Activated CD4-positive, alpha-beta T cell treated with anti-CD3 and anti-CD28 coated beads for 4 hours (primary cell): Measurements from ENCODE around the gene JAZF1.
"Not testable (repeated sequence)": the region's sequence is repeated elsewhere in the genome, so short reads cannot be mapped to it uniquely, and the experiment has no call there.

ENCODE experiments used
- DNase-seq, 2 donors: peaks; one replicate each; pipeline ENCODE4 v3.0.0-alpha.2; 2020

JAZF1 gene

DNA sequence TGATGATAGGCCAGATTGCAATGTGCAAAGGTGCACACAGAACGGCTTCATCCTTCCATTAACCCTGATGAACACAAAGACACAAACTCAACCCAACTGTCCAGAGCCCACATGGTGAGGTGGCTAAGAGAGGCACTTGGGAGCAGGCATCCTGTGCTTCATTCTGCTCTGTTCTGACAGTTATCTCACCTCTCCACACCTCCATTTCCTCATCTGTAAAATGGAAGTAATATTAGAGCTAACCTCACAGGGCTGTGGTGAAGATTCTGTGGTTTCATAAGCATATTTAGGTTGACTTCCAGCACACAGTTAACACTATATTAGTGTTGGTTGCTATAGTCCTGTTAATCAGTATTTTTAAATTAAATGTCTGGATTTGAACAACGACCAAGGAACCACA, 314.3 kb downstream of the JAZF1 start:
- no peak for DNase-seq

DNA sequence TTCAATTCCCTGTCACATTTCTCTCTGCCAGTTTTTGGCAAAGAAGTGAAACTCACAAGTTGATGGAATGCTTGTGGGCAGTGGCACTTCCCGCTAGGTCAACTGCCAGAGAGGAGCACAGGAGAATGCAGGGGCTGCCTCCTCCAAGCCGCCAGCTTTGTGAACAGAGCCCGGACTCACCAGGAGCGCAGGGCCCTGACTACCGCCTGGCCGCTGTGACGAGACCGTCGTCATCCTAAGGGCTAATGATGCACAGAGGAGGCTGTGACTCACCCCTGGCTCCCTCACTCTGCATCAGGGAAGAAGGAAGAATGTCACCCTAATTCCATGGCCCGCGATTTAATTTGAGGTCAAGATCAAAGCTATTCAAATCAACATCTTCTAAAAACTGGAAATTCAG, 316.7 kb downstream of the JAZF1 start:
- no peak for DNase-seq

DNA sequence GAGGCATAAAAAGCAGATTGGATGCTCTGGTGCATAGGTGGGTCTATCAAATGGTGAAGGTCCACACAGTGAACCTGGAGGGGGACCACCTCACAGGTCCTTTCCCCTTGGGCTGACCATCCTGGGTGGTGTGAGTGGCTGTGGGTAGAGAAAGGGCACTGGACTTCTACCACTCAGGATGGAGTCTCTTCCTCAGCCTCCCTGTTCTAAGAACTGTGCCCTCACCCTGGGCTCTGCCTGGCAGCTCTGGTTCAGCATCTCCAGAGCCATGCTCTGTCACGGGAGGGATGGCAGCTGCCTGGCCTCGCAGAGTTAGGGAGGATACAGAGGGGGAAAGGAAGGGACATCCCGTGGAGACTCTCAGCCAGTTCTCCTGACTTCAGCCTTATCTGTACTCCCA, 318.8 kb downstream of the JAZF1 start:
- no peak for DNase-seq

DNA sequence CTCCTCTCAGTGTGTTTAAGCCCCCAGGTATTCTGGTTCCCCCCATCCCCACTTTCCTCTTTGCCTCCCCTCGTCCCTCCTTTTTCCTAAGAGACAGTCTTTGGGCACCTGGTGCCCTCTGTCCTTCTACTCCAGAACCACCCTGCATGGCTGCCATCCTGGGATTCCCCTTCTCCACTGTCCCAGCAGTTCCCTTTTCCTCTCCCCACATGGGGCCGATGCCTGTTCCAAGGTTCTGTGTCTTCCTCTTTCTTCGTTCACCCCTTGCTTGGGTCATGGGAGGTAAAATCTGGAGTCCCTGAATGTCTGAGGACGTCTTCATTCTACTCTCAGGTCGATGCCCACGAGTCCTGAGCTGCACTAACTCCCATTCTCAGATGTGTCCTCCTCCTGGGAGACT, 319.8 kb downstream of the JAZF1 start:
- DNase-seq = no peak

DNA sequence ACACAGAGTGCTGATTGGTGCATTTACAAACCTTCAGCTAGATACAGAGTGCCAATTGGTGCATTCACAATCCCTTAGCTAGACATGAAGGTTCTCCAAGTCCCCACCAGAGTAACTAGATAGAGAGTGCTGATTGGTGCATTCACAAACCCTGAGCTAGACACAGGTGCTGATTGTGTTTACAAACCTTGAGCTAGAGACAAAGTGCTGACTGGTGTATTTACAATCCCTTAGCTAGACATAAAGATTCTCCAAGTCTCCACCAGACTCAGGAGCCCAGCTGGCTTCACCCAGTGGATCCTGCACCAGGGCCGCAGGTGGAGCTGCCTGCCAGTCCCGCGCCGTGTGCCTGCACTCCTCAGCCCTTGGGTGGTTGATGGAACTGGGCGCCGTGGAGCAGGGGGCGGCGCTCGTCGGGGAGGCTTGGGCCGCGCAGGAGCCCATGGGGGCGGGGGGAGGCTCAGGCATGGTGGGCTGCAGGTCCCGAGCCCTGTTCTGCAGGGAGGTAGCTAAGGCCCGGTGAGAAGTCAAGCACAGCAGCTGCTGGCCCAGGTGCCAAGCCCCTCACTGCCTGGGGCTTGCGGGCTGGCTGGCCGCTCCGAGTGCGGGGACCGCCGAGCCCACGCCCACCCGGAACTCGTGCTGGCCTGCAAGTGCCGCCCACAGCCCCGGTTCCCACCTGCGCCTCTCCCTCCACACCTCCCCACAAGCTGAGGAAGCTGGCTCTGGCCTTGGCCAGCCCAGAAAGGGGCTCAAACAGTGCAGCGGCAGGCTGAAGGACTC, 323.7 kb downstream of the JAZF1 start:
- DNase-seq = not testable (repeated sequence)

DNA sequence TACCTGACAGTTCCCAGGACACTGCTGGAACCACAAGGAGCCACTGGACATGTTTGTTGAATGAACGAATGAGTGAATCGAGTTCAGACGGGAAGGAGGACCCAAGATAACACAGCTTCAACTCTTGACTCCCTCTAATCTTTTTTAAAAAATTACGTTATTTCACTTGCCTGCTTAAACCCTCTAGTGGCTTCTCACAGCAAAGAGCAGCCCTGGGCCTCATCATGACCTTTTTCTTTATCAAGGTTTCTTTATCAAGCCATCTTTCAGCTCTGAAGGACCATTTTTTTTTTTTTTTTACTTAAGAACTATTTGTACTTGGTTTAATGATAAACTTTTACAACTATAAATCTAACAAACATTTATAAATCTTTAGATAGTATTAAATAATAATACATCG, 330.1 kb downstream of the JAZF1 start:
- DNase-seq = no peak

DNA sequence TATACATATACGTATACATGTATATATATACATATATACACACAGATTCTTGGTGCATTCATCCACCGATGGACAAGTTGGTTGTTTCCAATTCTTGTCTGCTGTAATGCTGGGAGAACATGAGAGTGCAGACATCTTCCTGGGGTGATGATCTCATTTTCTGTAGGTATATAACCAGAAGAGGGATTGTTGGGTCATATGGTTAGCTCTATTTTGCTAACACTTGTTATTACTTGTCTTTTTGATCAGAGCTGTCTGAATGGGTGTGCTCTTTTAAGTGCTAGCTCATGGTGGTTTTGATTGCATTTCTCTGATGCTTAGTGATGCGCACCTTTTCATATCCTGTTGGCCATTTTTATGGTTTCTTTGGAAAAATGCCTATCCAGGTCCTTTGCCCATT, 334.2 kb downstream of the JAZF1 start:
- DNase-seq = no peak

DNA sequence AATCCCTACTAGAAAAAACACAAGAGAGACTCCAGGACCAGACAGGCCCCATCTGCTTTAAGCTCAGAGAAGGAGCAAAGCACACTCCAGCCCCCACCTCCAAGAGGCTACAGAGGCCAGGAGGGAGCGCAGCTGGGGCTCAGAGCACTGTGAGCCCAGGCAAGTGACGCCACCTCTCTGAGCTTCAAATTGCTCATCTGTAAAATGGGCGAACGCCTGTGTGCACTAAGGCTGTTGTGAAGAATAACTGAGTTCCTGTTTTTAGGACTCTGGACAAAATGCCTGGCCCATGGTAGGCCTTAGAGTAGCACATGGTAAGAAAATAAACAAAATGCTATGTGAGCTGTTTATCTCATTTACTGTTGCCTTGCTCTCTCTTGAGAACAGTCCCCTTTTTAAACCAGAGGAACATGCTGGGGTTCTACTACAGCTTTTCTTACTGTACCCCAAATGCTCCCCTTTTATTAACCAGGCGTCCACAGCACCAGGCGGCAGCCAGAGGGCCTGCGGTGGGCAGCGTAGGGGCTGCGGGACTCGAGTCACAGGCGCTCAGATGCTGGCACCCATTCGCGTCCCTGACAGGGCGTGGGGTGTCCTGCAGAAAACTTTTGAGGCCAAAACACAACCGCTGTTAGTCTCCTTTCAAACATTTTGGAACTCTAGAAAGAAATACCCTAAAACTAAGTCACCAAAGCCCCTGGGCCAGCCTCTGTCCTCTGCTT, 336.9 kb downstream of the JAZF1 start:
- no peak for DNase-seq

DNA sequence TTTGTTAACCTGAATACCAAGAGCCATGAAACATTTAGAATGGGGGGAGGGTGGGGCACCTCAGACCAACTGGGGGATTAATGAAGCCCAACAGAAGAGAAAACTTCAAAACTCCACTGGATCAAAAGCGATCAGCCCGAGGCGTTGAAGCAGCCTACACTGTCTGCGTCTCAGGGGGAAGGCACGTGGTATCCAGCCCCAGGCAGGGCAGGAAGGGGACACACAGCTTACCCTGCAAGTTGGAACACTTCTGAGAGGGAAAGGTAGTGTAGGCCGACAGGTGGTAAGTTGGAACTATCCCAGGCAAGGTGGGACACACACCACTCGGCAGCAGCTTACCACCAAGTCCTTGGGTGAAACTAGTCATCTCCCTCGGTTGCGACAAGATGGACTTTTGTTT, 337.7 kb downstream of the JAZF1 start:
- DNase-seq = no peak

DNA sequence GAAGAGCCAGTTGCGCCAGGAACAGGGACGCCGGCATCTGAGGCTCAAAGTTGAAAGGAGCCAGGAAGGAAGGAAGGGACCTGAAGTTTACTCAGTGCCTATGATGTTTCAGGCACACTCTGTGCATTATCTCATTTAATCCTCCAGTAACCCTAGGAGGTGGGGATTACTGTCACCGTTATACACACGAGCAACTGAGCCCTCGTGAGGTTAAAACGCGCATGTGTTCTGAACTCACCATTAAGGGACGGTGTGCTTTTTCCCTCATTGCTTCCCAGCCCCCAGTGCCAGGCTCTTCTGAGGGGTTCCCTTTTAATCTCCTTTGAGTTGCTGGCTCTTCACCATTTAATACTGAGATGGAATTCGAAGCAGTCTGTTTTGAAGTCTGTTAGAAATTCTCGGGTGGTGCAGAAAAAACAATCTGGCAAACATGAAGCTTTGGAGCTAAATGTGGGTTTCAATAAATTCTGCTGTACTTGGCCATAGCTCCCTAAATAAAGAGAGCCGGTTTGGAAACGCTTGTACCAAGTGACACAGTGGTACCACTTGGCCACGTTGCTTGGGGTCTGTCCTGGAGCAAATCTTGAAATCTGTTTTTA, 338.4 kb downstream of the JAZF1 start:
- DNase-seq = no peak

DNA sequence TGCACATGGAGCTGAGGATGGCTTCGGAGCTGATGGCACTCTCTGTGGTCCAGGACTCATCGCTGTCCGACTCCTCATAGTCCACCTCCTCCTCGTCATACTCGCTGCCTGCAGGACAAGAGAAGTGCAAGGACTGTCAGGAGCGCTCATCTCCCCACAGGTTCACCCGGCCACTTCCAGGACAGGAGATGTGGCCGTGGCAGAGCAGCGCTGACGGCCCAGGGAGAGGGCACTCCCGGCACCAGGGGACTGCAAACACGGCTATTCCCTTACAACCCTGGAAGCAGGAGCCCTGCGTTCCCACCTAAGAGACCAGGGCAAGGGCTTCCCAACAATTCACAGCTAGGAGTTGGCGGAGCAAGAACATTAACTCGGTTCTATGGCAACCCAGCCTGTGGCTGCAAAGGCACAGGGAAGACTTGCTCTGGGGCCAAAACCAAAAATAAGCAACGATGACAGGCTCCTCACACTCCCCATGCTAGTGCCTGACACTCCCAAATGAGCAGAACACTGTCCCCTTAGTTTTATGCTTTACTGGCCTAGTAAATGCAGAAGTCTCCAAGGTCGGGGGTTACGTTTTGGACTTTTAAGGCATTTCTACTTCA, 339.7 kb downstream of the JAZF1 start:
- no peak for DNase-seq

DNA sequence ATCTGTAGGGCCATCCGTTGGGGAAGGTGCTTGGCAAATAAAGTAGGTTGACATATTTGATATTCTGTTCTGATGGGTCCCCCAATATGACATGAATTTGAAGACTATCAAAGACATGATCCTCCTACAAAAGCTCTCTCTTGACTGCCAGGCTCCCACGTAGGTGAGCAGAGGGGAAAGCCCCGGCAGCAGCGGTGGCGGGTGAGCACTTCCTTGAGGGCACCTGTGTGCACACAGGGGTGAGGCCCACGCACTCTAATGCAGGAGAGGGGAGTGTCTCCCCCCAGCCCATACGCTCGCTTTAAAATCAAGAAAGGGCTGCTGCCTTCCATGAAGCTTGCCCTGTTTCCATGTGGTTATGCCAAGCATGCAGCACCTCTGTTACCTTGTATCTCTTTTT, 340.3 kb downstream of the JAZF1 start:
- DNase-seq = peak; percentile 44 to 45

DNA sequence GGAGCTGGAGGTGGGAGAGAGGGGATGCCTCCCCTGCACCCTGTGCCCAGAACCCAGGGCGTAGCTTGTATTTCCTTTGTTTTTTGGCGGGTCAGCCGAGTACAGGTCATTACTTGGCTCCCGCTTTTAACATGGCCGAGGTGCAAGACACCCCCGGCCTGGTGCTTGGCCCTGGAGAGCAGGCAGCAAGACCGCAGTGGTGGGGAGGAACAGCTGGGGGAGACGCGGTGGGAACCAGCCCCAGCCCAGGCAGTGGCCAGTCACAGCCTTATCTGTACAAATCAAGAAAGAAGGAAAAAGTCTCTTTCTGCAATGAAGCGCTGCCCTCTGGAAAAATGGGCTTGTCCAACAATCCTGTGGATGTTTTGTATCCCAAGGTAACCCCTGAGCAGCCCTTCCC, 341.5 kb downstream of the JAZF1 start:
- DNase-seq = no peak

DNA sequence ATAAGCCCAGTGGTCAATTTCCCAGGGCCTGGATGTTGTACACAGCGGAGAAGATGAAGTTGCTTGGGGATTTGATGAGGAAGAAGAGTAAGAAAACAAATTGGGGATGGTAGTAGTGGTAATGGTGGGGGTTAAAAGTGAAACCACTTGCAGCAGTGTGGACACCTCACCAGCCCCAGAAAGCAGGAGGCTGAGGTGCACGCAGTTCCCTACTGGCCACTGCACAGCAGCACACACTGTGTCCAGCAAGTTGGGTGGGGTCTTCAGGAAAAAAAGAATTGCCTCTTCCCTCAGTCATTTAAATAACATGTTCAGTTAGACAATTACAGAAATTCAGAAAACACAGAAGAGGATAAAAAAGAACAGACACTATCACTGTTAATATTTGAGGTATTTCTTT, 344.1 kb downstream of the JAZF1 start:
- no peak for DNase-seq

DNA sequence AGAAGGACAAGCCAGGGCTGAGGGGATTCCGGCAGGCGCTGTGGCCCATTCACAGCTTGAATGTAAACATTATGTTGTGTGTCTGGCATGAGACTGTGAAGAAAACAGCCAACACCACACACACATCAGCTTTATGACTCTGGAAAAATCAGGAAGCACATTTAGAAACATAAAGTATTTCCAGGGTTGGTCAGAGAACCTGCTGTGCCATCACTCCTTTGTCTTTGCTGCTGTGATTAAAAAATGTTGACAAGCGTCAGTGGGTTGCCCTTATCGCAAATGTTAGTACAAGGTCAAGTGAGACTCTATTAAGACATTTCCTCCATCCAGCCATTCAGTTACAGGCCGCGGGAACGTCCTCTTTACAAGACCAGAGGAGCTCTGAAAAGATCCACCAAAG, 345.2 kb downstream of the JAZF1 start:
- no peak for DNase-seq

DNA sequence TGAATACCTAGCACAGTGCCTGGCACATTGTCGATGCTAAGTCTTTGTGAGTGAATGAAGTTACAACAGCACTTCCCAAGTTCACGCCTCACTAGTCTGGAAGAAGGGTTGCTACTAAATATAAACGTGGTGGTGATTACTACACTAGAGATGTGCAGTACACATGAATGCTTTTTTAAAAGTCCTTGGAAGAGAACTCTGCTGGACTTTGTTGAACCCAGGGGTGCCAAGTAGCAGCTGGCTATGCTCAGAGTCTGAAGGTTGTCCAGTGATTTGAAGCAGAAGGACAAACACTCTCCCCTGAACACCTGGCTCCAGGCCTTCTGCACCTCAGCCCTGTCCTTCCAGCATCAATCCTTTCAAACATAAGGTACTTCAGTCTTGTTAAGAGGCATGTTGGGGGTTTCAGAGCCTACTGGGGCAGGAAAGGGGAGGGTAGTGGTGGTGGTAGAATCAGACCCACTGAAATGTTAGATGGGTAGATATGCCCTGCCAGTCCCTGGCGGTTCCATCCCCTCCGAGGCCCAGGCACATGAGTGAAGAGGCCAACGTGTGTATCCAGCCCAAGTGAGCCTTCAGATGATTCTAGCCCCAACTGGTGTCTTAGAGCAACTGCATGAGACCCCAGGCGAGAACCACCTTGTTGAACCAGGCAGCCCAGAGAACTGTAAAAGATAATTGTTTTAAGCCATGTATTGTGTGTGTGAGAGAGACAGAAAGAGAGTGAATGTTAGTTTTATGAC, 346.2 kb downstream of the JAZF1 start:
- no peak for DNase-seq

DNA sequence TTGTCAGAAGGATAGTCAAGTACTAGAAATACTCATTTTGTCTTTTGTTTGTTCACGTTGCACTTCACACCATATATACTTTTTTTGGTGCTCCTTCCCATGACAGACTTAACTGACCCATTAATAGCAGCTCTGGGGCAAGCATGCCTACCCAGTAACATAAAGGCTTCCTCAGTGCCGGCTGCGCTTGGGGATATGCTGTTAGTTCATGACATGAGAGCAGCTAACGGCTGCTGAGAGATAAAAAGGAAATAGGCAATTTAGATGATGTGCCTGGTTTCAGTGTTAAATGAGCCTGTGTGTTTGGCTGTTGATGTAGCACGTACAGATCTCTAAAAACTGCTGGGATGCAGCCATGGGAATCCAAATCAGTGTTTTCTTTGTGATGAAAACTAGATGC, 354.2 kb downstream of the JAZF1 start:
- no peak for DNase-seq

DNA sequence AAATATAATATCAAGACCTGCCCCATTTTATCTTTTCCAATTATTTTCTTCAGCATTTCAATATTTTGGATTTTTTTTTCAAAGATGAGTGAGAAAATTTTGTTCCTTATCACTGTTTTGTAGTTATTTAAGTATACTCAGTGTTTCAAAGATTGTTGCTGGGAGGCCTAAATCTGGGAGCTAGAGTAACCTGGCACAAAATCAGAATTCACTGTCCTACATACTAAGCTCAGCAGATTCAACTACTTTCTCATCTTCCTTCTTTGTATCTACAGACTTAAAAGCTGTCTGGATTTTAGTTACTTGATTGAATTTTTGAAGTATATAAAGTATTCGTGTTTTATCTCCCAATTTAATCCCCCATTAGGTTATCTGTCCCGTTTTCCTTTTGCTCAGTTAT, 354.7 kb downstream of the JAZF1 start:
- DNase-seq = no peak

DNA sequence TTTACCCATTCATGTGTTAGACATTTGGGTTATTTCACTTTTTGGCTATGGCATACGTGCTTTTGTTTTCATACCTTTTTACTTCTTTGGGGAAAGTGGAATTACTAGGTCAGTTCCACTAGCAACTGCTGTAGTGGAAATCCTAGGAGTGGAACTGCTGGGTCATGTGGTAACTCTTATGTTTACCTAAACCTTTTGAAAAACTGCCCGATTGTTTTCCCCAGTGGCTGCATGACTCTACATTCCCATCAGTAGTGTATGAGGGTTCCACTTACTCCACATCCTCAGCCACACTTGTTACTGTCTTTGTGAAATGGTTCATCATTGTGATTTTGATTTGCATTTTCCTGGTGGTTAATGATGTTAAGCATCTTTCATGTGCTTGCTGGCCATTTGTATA, 358.4 kb downstream of the JAZF1 start:
- no peak for DNase-seq

DNA sequence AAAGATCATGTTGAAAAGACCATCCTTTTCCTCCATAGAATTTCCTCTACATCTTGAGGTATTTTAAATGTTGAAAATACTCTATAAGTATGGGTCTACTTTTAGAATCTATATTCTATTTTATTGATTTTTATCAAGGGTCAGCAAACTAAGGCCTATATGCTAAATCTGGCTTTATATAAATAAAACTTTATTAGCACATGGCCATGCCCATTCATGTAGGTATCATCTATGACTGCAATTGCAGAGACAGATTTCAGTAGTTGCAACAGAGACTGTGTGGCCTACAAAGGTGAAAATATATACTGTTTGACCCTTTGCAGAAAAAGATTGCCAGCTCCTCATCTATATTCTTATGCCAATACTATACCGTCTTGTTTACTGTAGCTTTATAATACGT, 367.9 kb downstream of the JAZF1 start:
- no peak for DNase-seq

DNA sequence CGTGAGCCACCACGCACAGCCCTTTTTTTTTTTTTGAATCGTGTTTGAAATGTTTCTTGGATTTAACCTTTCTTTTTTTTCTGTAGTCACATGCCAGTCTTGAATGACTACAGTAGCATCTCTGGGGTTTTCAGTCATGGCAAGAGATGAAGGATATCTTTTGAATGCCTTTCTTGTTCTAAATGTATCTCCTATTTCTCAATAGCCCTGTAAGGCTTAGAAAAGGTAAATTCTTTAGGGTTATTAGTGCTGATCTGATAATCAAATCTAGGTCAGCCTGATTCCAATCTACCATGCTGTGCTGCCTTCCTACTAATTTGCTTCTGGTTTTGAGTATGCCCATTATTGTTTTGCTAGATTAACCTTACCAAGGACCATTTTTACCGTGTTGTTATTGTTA, 370.4 kb downstream of the JAZF1 start:
- DNase-seq = no peak

DNA sequence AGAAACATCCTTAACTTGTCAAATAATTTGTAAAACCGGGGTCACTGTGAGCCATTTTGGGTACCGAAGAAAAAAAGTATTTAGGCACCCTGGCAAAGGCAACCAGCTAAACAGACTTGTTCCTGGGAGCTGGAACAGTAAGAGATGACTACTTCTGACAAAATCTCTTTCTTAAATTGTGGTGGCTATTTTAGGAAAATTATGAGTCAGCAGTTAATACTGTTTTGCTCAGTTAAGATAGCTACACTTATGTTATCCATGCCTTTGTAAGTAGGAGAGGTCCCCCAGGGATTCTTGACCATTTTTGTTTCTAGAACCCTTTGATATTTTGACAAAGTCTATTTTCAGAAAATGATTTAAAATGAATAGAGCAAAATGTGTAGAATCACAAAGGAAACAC, 372.0 kb downstream of the JAZF1 start:
- DNase-seq = no peak

DNA sequence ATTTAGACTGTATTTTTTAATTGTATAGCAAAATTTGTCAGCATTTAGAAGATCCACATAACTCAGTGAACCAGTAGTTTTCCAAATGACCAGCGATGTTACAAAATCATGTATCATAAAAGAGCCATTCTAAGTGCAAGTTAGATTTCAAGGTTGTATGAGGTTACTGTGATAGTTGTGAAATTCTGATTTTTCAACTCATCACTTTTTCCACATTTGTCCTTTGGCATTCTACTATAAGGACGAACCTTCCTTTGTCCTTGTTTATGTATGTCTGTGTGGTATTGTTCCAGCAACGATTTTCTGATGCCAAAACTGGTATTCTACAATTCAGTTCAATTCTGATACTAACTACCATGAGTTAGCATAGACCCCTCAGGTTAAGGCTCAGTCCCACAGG, 376.5 kb downstream of the JAZF1 start:
- DNase-seq = no peak
